Activated naive CD4-positive, alpha-beta T cell treated with anti-CD3 and anti-CD28 coated beads, Interleukin-2, amount 50 U/mL, for 72 hours (primary cell): ENCODE results near the gene LAMP5. TPM values are rescaled to one million over a fixed set of nuclear protein-coding genes. Genes with fewer than 3 reads are reported as not detected.

ENCODE experiments used
- ATAC-seq, 2 donors: fragments of 150-1000 bp; cut with Tn5 transposase; 2 replicates each; pipeline ENCODE4 v1.10.0; 2021; ENCODE audit warnings: mild to moderate bottlenecking in 2 of 2, moderate library complexity in 2 of 2
- DNase-seq, 2 donors: peaks; one replicate each; pipeline ENCODE4 v3.0.0; 2021 to 2022; ENCODE audit warnings: low spot score in 2 of 2
- H3K27ac Mint-ChIP-seq, 2 donors: one replicate each; pipeline ENCODE4 v1.8.0; 2022; ENCODE audit warnings: mild to moderate bottlenecking in 2 of 2, mixed read lengths in 2 of 2
- H3K36me3 Mint-ChIP-seq, 2 donors: one replicate each; pipeline ENCODE4 v1.8.0; 2022; ENCODE audit warnings: mixed read lengths in 2 of 2
- H3K9me3 Mint-ChIP-seq, 2 donors: one replicate each; pipeline ENCODE4 v1.8.0; 2022; ENCODE audit warnings: mixed read lengths in 2 of 2
- total RNA-seq, 2 donors: library from RNA; stranded (reverse); gene quantifications; one replicate each; pipeline ENCODE4 v1.2.3, GENCODE V29; 2022

Gene LAMP5
- total RNA-seq, 2 donors from 2014 or later: not detected

- no peaks in the 10 kb centered on the region for H3K9me3 Mint-ChIP-seq
- no peak overlapping the region for H3K27ac Mint-ChIP-seq
- DNase-seq (no peak), ATAC-seq (no peak)
- no peaks in the 10 kb centered on the region for H3K36me3 Mint-ChIP-seq
Measured at GRCh38 chr20:9515214-9515585, 810 bp downstream of the LAMP5 start.

GRCh38 chr20:9515741-9516233 lies 1.4 kb downstream of the LAMP5 start:
- DNase-seq: no peak
- no peak overlapping the region for H3K27ac Mint-ChIP-seq
- no peak for ATAC-seq
- no peaks in the 10 kb centered on the region for H3K9me3 Mint-ChIP-seq
- H3K36me3 Mint-ChIP-seq: no peaks in the 10 kb centered on the region

- no peak overlapping the region for H3K27ac Mint-ChIP-seq
- DNase-seq: no peak
- H3K36me3 Mint-ChIP-seq: no peaks in the 10 kb centered on the region
- no peak for ATAC-seq
- no peaks in the 10 kb centered on the region for H3K9me3 Mint-ChIP-seq
Measured at GRCh38 chr20:9516234-9516871, 2.0 kb downstream of the LAMP5 start.

GRCh38 chr20:9517297-9518162 lies 3.1 kb downstream of the LAMP5 start:
- H3K27ac Mint-ChIP-seq: no peak overlapping the region
- no peak for ATAC-seq
- no peaks in the 10 kb centered on the region for H3K36me3 Mint-ChIP-seq
- H3K9me3 Mint-ChIP-seq: no peaks in the 10 kb centered on the region
- no peak for DNase-seq

- DNase-seq (no peak), ATAC-seq (no peak)
- Mint-ChIP-seq H3K36me3 (no peaks in the 10 kb centered on the region), H3K27ac (no peak overlapping the region), H3K9me3 (no peaks in the 10 kb centered on the region)
Measured at GRCh38 chr20:9518576-9519175, 4.3 kb downstream of the LAMP5 start.

- Mint-ChIP-seq H3K36me3 (no peaks in the 10 kb centered on the region), H3K9me3 (no peaks in the 10 kb centered on the region), H3K27ac (no peak overlapping the region)
- ATAC-seq: no peak
- DNase-seq: no peak
Measured at GRCh38 chr20:9520086-9520485, 5.7 kb downstream of the LAMP5 start.

- ATAC-seq (no peak), DNase-seq (no peak)
- H3K36me3 Mint-ChIP-seq: no peaks in the 10 kb centered on the region
- peaks cover 0 to 4% of the 10 kb centered on the region in 2 donors for H3K9me3 Mint-ChIP-seq
- H3K27ac Mint-ChIP-seq: no peak overlapping the region
Measured at GRCh38 chr20:9523636-9524035, 9.2 kb downstream of the LAMP5 start.

- Mint-ChIP-seq H3K36me3 (no peaks in the 10 kb centered on the region), H3K9me3 (peaks cover 5% of the 10 kb centered on the region in 2 donors), H3K27ac (no peak overlapping the region)
- ATAC-seq (no peak), DNase-seq (no peak)
Measured at GRCh38 chr20:9531581-9531980, 17.2 kb downstream of the LAMP5 start.

- no peak overlapping the region for H3K27ac Mint-ChIP-seq
- no peak for ATAC-seq
- DNase-seq: no peak
- peaks cover 5% of the 10 kb centered on the region in 2 donors for H3K9me3 Mint-ChIP-seq
- no peaks in the 10 kb centered on the region for H3K36me3 Mint-ChIP-seq
Measured at GRCh38 chr20:9532069-9532838, 17.9 kb downstream of the LAMP5 start.

GRCh38 chr20:9534025-9534424 lies 19.6 kb downstream of the LAMP5 start:
- peaks cover 5% of the 10 kb centered on the region in 2 donors for H3K9me3 Mint-ChIP-seq
- no peaks in the 10 kb centered on the region for H3K36me3 Mint-ChIP-seq
- H3K27ac Mint-ChIP-seq: no peak overlapping the region
- ATAC-seq (no peak), DNase-seq (no peak)

GRCh38 chr20:9535449-9535848 lies 21.1 kb downstream of the LAMP5 start:
- Mint-ChIP-seq H3K27ac (no peak overlapping the region), H3K9me3 (peaks cover 5% of the 10 kb centered on the region in 2 donors), H3K36me3 (no peaks in the 10 kb centered on the region)
- DNase-seq (no peak), ATAC-seq (no peak)

- no peak overlapping the region for H3K27ac Mint-ChIP-seq
- no peak for DNase-seq
- H3K9me3 Mint-ChIP-seq: peaks cover 5 to 17% of the 10 kb centered on the region in 2 donors
- ATAC-seq: no peak
- H3K36me3 Mint-ChIP-seq: no peaks in the 10 kb centered on the region
Measured at GRCh38 chr20:9543214-9543613, 28.8 kb downstream of the LAMP5 start.

- H3K36me3 Mint-ChIP-seq: no peaks in the 10 kb centered on the region
Measured at GRCh38 chr20:9550283-9550682, 35.9 kb downstream of the LAMP5 start.

GRCh38 chr20:9550871-9551270 lies 36.5 kb downstream of the LAMP5 start:
- Mint-ChIP-seq H3K27ac (no peak overlapping the region), H3K36me3 (no peaks in the 10 kb centered on the region), H3K9me3 (peaks cover 13 to 20% of the 10 kb centered on the region in 2 donors)
- ATAC-seq: no peak
- no peak for DNase-seq

More at GRCh38 chr20:9550283-9550682, 35.9 kb downstream of the LAMP5 start:
- no peak for DNase-seq
- Mint-ChIP-seq H3K9me3 (peaks cover 13 to 23% of the 10 kb centered on the region in 2 donors), H3K27ac (no peak overlapping the region)
- no peak for ATAC-seq

- no peak for ATAC-seq
- peaks cover 9 to 15% of the 10 kb centered on the region in 2 donors for H3K9me3 Mint-ChIP-seq
- DNase-seq: no peak
- H3K27ac Mint-ChIP-seq: no peak overlapping the region
- no peaks in the 10 kb centered on the region for H3K36me3 Mint-ChIP-seq
Measured at GRCh38 chr20:9551808-9552550, 37.6 kb downstream of the LAMP5 start.

- Mint-ChIP-seq H3K27ac (no peak overlapping the region), H3K36me3 (no peaks in the 10 kb centered on the region), H3K9me3 (peaks cover 9 to 22% of the 10 kb centered on the region in 2 donors)
- no peak for ATAC-seq
- no peak for DNase-seq
Measured at GRCh38 chr20:9555781-9556180, 41.4 kb downstream of the LAMP5 start.
